CD14-positive monocyte (primary cell): Measurements from ENCODE around the gene USP20. TPM values are rescaled to one million over a fixed set of nuclear protein-coding genes. Genes with fewer than 3 reads are reported as not detected.

ENCODE experiments used
- DNase-seq, 3 donors: peaks; one replicate each; pipeline ENCODE4 v3.0.0-alpha.2; 2011 to 2022
- H2AFZ ChIP-seq: 2 replicates; pipeline ENCODE4 v1.6.0; 2012; ENCODE audit warnings: mild to moderate bottlenecking, low read depth, low read length, inconsistent platforms; ENCODE audit not compliant: insufficient read depth, poor library complexity, severe bottlenecking
- H3K27ac ChIP-seq, 2 donors: 1 replicate in 1 of 2; 2 replicates in 1 of 2; pipeline ENCODE4 v1.5.1; 2012 to 2013; ENCODE audit warnings: low read length in 2 of 2, control low read depth in 1 of 2, inconsistent platforms in 1 of 2, low read depth in 1 of 2, mild to moderate bottlenecking in 1 of 2
- H3K27me3 ChIP-seq, 2 donors: one replicate each; pipeline versions ENCODE4 v1.6.0 to v1.6.1; 2011 to 2013; ENCODE audit warnings: low read length in 2 of 2; ENCODE audit not compliant: control insufficient read depth in 2 of 2, insufficient read depth in 2 of 2
- H3K36me3 ChIP-seq, 2 donors: replicated peaks in 1 of 2; 1 replicate in 1 of 2; 2 replicates in 1 of 2; pipeline versions ENCODE4 v1.5.1 to v1.6.1; 2012 to 2013; ENCODE audit warnings: low read length in 2 of 2, control low read depth in 1 of 2, inconsistent platforms in 1 of 2, mild to moderate bottlenecking in 1 of 2; ENCODE audit not compliant: insufficient read depth in 2 of 2, control insufficient read depth in 1 of 2
- H3K4me1 ChIP-seq, 2 donors: 1 replicate in 1 of 2; 2 replicates in 1 of 2; pipeline versions ENCODE4 v1.5.1 to v1.6.1; 2012 to 2013; ENCODE audit warnings: low read length in 2 of 2, control low read depth in 1 of 2, inconsistent platforms in 1 of 2, mild to moderate bottlenecking in 1 of 2, moderate library complexity in 1 of 2; ENCODE audit not compliant: insufficient read depth in 2 of 2, control insufficient read depth in 1 of 2
- H3K4me2 ChIP-seq: replicated peaks from 2 replicates; pipeline ENCODE3; 2012; ENCODE audit warnings: low read length, moderate library complexity, mild to moderate bottlenecking; ENCODE audit not compliant: poor library complexity, severe bottlenecking; ENCODE audit errors: extremely low read depth
- H3K4me3 ChIP-seq, 3 experiments: fragments of 200-600 bp in 1 of 3; sonication (generic) in 1 of 3; replicated peaks in 1 of 3; 1 replicate in 2 of 3; 2 replicates in 1 of 3; pipeline ENCODE4 v1.5.1; 2011 to 2013; ENCODE audit warnings: low read length in 3 of 3, mild to moderate bottlenecking in 3 of 3, control low read depth in 2 of 3, low read depth in 2 of 3, inconsistent platforms in 1 of 3, moderate library complexity in 1 of 3
- H3K79me2 ChIP-seq: 2 replicates; pipeline ENCODE4 v1.6.0; 2012; ENCODE audit warnings: mild to moderate bottlenecking, control low read depth, inconsistent platforms, low read length, moderate library complexity; ENCODE audit not compliant: insufficient read depth
- H3K9ac ChIP-seq: 2 replicates; pipeline ENCODE4 v1.6.0; 2017; ENCODE audit warnings: low read length, mild to moderate bottlenecking; ENCODE audit not compliant: insufficient read depth, poor library complexity, severe bottlenecking
- H3K9me3 ChIP-seq, 2 donors: replicated peaks in 1 of 2; 1 replicate in 1 of 2; 2 replicates in 1 of 2; pipeline versions ENCODE4 v1.5.1 to v1.6.1; 2012 to 2013; ENCODE audit warnings: low read length in 2 of 2, control low read depth in 1 of 2; ENCODE audit not compliant: control insufficient read depth in 1 of 2, insufficient read depth in 1 of 2
- H4K20me1 ChIP-seq: 2 replicates; pipeline ENCODE4 v1.6.0; 2012; ENCODE audit warnings: mild to moderate bottlenecking, low read length, control low read depth, moderate library complexity; ENCODE audit not compliant: insufficient read depth
- H3K27ac Mint-ChIP-seq, 7 donors: one replicate each; pipeline ENCODE4 v1.8.0; 2020; ENCODE audit warnings: mild to moderate bottlenecking in 7 of 7, mixed read lengths in 7 of 7, moderate library complexity in 6 of 7, inconsistent platforms in 2 of 7
- H3K27me3 Mint-ChIP-seq, 3 donors: one replicate each; pipeline ENCODE4 v1.8.0; 2021 to 2022; ENCODE audit warnings: low read depth in 3 of 3, mild to moderate bottlenecking in 3 of 3, mixed read lengths in 3 of 3, moderate library complexity in 3 of 3, inconsistent platforms in 1 of 3
- H3K36me3 Mint-ChIP-seq, 2 donors: one replicate each; pipeline ENCODE4 v1.8.0; 2020; ENCODE audit warnings: mixed read lengths in 2 of 2, inconsistent platforms in 1 of 2, mild to moderate bottlenecking in 1 of 2
- H3K4me1 Mint-ChIP-seq: one replicate; pipeline ENCODE4 v1.8.0; 2020; ENCODE audit warnings: mild to moderate bottlenecking, mixed read lengths
- H3K4me3 Mint-ChIP-seq, 2 donors: one replicate each; pipeline ENCODE4 v1.8.0; 2020; ENCODE audit warnings: mild to moderate bottlenecking in 2 of 2, mixed read lengths in 2 of 2, moderate library complexity in 1 of 2
- H3K9me3 Mint-ChIP-seq, 7 donors: one replicate each; pipeline ENCODE4 v1.8.0; 2020 to 2022; ENCODE audit warnings: mixed read lengths in 7 of 7, mild to moderate bottlenecking in 6 of 7, moderate library complexity in 6 of 7, inconsistent platforms in 2 of 7
- CTCF ChIP-seq: fragments of 200-600 bp; IDR thresholded peaks from one replicate; pipeline ENCODE4 v1.8.0; 2022; ENCODE audit warnings: antibody characterized with exemption, mild to moderate bottlenecking
- WGBS: methylation state at CpG from one replicate; pipeline ENCODE4 v1.1.5; 2013; ENCODE audit warnings: missing lambda C conversion rate; ENCODE audit not compliant: insufficient coverage; 5-methylcytosine and 5-hydroxymethylcytosine counted together
- intact Hi-C, 2 donors: fragments of 100-400 bp; cut with micrococcal nuclease; formaldehyde crosslinking; loops; one replicate each; pipeline versions ENCODE4 v1.15.0 to v1.15.1; 2023
- polyA plus RNA-seq, 3 donors: library from polyadenylated mRNA; depleted of rRNA in 1 of 3; unstranded in 2 of 3; stranded (reverse) in 1 of 3; fragments of 300-500 nt in 2 of 3; fragments of >200 nt in 1 of 3; fragmentation: Illumina TruSeq in 2 of 3; gene quantifications; 1 replicate in 2 of 3; 2 replicates in 1 of 3; pipeline ENCODE4 v1.2.3, GENCODE V29; 2012 to 2021

The USP20 gene
- polyA plus RNA-seq, 3 donors, result 2.7 to 30.0 (median 5.2) TPM

GRCh38 chr9:129852579-129852978 lies 17.3 kb downstream of the USP20 start:
- no peak overlapping the region for H3K27ac ChIP-seq
- Mint-ChIP-seq H3K9me3 (peaks cover 0 to 3% (median 0%) of the 10 kb centered on the region in 7 donors), H3K4me1 (no peaks in the 10 kb centered on the region), H3K27me3 (peaks cover 0 to 2% (median 0%) of the 10 kb centered on the region in 3 donors), H3K4me3 (no peak overlapping the region), H3K36me3 (peaks cover 75 to 83% of the 10 kb centered on the region in 2 donors), H3K27ac (no peak overlapping the region)
- no peak overlapping the region for H3K9ac ChIP-seq
- no peak for TF ChIP-seq CTCF
- no peaks in the 10 kb centered on the region for H4K20me1 ChIP-seq
- no peak overlapping the region for H2AFZ ChIP-seq
- no peak overlapping the region for H3K4me3 ChIP-seq
- no peaks in the 10 kb centered on the region for H3K27me3 ChIP-seq
- DNase-seq, result no peak
- WGBS, result 94% methylated on average over 4 of the region's 5 CpGs
- no peaks in the 10 kb centered on the region for H3K9me3 ChIP-seq
- H3K79me2 ChIP-seq, result no peaks in the 10 kb centered on the region
- intact Hi-C loops, result no loop called here
- no peak overlapping the region for H3K4me2 ChIP-seq
- no peaks in the 10 kb centered on the region for H3K4me1 ChIP-seq
- H3K36me3 ChIP-seq, result peaks cover 51 to 73% of the 10 kb centered on the region in 2 donors

- Histone ChIP-seq H3K36me3 (peaks cover 60 to 83% of the 10 kb centered on the region in 2 donors), H3K27me3 (no peaks in the 10 kb centered on the region), H3K9ac (no peak overlapping the region), H3K9me3 (no peaks in the 10 kb centered on the region), H3K27ac (no peak overlapping the region), H2AFZ (no peak overlapping the region), H3K4me1 (no peaks in the 10 kb centered on the region), H3K4me2 (no peak overlapping the region), H4K20me1 (no peaks in the 10 kb centered on the region), H3K4me3 (no peak overlapping the region), H3K79me2 (no peaks in the 10 kb centered on the region)
- Mint-ChIP-seq H3K4me3 (no peak overlapping the region), H3K27me3 (peaks cover 0 to 2% (median 0%) of the 10 kb centered on the region in 3 donors), H3K36me3 (peaks cover 85 to 88% of the 10 kb centered on the region in 2 donors), H3K4me1 (no peaks in the 10 kb centered on the region), H3K27ac (no peak overlapping the region), H3K9me3 (peaks cover 0 to 3% (median 0%) of the 10 kb centered on the region in 7 donors)
- WGBS, result 50% methylated on average over 2 of the region's 3 CpGs
- TF ChIP-seq CTCF, result no peak
- intact Hi-C loops, result no loop called here
- no peak for DNase-seq
Observed at GRCh38 chr9:129853614-129854013, 18.4 kb downstream of the USP20 start.
